Skeletal muscle tissue (tissue), 4 donors: ENCODE results near the gene FKBP7. TPM values are rescaled to one million over a fixed set of nuclear protein-coding genes. Genes with fewer than 3 reads are reported as not detected.
"Not testable (repeated sequence)": the region's sequence is repeated elsewhere in the genome, so short reads cannot be mapped to it uniquely, and the experiment has no call there.

Experiments used
- H3K27ac ChIP-seq: one replicate; pipeline ENCODE4 v1.7.0; 2013; ENCODE audit warnings: mild to moderate bottlenecking, low read depth, low read length, inconsistent platforms
- H3K27me3 ChIP-seq, 3 donors: one replicate each; pipeline ENCODE4 v1.7.0; 2013; ENCODE audit warnings: low read length in 3 of 3; ENCODE audit not compliant: control insufficient read depth in 3 of 3, insufficient read depth in 3 of 3
- H3K36me3 ChIP-seq, 3 donors: one replicate each; pipeline ENCODE4 v1.7.0; 2013; ENCODE audit warnings: low read length in 3 of 3; ENCODE audit not compliant: control insufficient read depth in 3 of 3, insufficient read depth in 3 of 3
- H3K4me1 ChIP-seq, 3 donors: one replicate each; pipeline ENCODE4 v1.7.0; 2013; ENCODE audit warnings: low read length in 3 of 3, mild to moderate bottlenecking in 3 of 3; ENCODE audit not compliant: control insufficient read depth in 3 of 3, insufficient read depth in 3 of 3
- H3K4me3 ChIP-seq, 3 donors: one replicate each; pipeline ENCODE4 v1.7.0; 2013; ENCODE audit warnings: low read length in 3 of 3
- H3K9ac ChIP-seq, 3 donors: one replicate each; pipeline ENCODE4 v1.7.0; 2013; ENCODE audit warnings: low read length in 3 of 3, mild to moderate bottlenecking in 3 of 3, moderate library complexity in 2 of 3, low read depth in 1 of 3
- H3K9me3 ChIP-seq, 3 donors: one replicate each; pipeline ENCODE4 v1.7.0; 2013; ENCODE audit warnings: low read length in 3 of 3; ENCODE audit not compliant: control insufficient read depth in 3 of 3
- total RNA-seq: library from RNA; depleted of rRNA; stranded (reverse); fragments of >200 nt; gene quantifications from one replicate; pipeline ENCODE4 v1.2.3, GENCODE V29; 2014
- donor health status: Osteomylitis.

FKBP7 gene
- total RNA-seq, 1 donor from 2014 or later: 35.0 TPM

- peak overlapping the region; percentile 76 for H3K27ac ChIP-seq
Measured at GRCh38 chr2:178477443-178478129, 814 bp downstream of the FKBP7 start.

DNA sequence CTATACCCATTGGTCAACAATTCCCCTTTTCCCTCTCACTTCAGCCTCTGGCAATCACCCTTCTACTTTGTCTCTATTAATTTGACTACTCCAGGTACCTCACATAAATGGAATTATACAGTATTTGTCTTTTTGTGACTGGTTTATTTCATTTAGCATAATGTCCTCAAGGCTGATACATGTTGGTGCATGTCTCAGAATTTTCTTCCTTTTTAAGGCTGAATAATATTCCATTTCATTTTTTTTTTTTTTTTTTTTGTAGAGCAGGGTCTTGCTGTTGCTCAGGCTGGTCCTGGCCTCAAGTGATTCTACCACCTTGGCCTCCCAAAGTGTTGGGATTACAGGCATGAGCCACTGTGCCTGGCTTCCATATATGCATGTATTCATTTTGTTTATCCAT, 1.9 kb downstream of the FKBP7 start:
- Histone ChIP-seq H3K36me3 (no peaks in the 10 kb centered on the region), H3K9me3 (no peaks in the 10 kb centered on the region), H3K4me1 (peaks cover 9 to 17% (median 14%) of the 10 kb centered on the region in 3 donors), H3K4me3 (no peak overlapping the region), H3K27me3 (no peaks in the 10 kb centered on the region), H3K9ac (no peak overlapping the region), H3K27ac (no peak overlapping the region)

More at GRCh38 chr2:178477443-178478129, 814 bp downstream of the FKBP7 start:
- Histone ChIP-seq H3K9me3 (no peaks in the 10 kb centered on the region), H3K36me3 (no peaks in the 10 kb centered on the region), H3K4me3 (peak overlapping the region; percentile 72 to 98 (median 94)), H3K27me3 (no peaks in the 10 kb centered on the region), H3K4me1 (peaks cover 19 to 27% (median 23%) of the 10 kb centered on the region in 3 donors), H3K9ac (peak overlapping the region in 2 of 3 donors; percentile 73 to 97)

- Histone ChIP-seq H3K4me1 (peaks cover 2 to 10% (median 8%) of the 10 kb centered on the region in 3 donors), H3K36me3 (no peaks in the 10 kb centered on the region), H3K27ac (no peak overlapping the region), H3K9ac (peak overlapping the region in 1 of 3 donors; percentile 12), H3K4me3 (no peak overlapping the region), H3K9me3 (no peaks in the 10 kb centered on the region), H3K27me3 (no peaks in the 10 kb centered on the region)
Measured at GRCh38 chr2:178474560-178474959, 3.8 kb downstream of the FKBP7 start.

DNA sequence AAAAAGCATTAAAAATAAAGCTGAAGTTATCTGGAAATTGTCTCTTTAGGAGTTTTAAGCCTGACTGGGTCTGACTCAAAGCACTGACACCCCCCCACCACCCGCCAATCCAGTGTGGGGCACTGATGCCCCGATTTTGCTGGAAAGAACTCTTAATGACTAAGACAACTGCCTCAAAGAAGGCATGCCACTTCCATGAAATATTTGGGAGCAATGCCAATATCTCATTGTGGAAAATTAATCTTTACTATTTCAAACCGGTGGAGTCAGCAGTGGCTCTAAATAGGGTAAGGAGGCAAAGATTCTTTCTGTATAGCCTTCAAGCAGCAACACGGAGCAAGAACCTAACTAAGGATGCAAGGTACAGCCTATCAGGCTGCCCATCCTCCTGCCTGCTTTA, 4.5 kb downstream of the FKBP7 start:
- Histone ChIP-seq H3K4me3 (no peak overlapping the region), H3K4me1 (peaks cover 0 to 5% (median 3%) of the 10 kb centered on the region in 3 donors), H3K9ac (peak overlapping the region in 1 of 3 donors; percentile 12), H3K36me3 (no peaks in the 10 kb centered on the region), H3K27ac (no peak overlapping the region), H3K9me3 (no peaks in the 10 kb centered on the region), H3K27me3 (no peaks in the 10 kb centered on the region)

DNA sequence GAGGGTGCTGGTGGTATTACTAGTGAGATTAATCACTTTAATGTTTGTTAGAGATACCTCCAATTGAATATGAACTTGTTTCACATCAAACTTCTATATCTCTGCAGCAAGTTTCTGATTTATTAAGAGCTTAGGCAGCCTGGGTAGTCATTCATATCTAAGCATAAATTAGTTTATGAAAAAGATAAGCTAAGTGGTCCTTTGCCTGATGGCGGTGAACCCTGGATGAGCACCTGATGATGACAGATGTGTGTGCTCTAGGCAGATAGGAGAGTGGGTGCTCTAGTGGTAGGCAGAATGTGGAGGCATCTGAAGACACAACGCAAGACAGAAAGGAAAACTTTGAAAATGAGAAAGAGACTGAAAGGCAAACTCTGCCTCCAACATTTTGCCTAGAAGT, 5.0 kb downstream of the FKBP7 start:
- H3K9ac ChIP-seq: no peak overlapping the region
- H3K36me3 ChIP-seq: no peaks in the 10 kb centered on the region
- H3K27ac ChIP-seq: no peak overlapping the region
- H3K4me1 ChIP-seq: peaks cover 0 to 3% (median 2%) of the 10 kb centered on the region in 3 donors
- no peaks in the 10 kb centered on the region for H3K9me3 ChIP-seq
- no peak overlapping the region for H3K4me3 ChIP-seq
- H3K27me3 ChIP-seq: no peaks in the 10 kb centered on the region

DNA sequence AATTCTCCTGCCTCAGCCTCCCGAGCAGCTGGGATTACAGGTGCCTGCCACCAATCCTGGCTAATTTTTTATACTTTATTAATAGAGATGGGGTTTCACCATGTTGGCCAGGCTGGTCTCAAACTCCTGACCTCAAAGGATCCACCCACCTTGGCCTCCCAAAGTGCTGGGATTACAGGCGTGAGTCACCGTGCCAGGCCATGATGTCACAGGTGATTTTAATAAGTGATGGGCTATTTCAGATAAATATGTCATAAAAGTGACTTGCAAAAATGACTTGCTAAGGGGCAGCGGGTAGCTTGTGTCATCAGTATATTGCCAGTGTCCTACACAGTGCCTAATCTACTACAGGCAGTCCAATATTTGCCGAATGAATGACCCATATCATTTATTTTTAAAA, 7.1 kb downstream of the FKBP7 start:
- not testable (repeated sequence) for H3K4me3 ChIP-seq, H3K27ac ChIP-seq, H3K4me1 ChIP-seq, H3K27me3 ChIP-seq, H3K9me3 ChIP-seq, H3K9ac ChIP-seq, H3K36me3 ChIP-seq

DNA sequence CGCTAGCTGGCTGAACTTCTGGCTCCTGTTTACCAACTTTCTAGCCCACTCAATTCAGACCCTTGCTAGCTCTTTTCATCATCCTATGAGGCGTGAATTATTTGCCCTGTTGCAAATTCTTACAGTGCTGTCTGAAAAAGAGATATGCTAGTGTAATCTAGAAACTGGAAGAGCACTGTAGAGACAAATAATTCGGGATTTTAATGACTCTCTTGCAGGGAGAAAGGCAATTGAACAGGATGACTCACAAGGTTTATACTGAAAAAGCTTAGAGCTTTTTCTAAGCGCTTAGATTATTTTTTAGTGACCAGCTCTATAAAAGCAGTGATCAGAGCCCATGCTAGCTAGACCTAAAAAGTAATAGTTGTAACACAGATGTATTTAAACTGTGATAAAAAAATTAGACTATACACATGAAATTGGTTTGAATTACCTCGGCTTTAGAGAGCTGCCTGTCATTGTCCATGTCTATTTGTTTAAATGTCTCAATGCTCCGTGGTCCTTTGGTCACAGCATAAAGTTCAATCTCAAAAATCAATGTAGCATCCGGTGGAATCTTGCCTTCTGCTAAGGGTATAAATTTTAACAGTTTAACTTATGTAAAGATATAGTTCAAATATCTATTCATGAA, 9.1 kb downstream of the FKBP7 start:
- Histone ChIP-seq H3K36me3 (peaks cover 0 to 3% (median 0%) of the 10 kb centered on the region in 3 donors), H3K4me3 (no peak overlapping the region), H3K27ac (no peak overlapping the region), H3K4me1 (no peaks in the 10 kb centered on the region), H3K9me3 (no peaks in the 10 kb centered on the region), H3K27me3 (no peaks in the 10 kb centered on the region), H3K9ac (no peak overlapping the region)

- Histone ChIP-seq H3K36me3 (no peaks in the 10 kb centered on the region), H3K4me3 (no peak overlapping the region), H3K27ac (no peak overlapping the region), H3K4me1 (peaks cover 0 to 4% (median 0%) of the 10 kb centered on the region in 3 donors), H3K9me3 (no peaks in the 10 kb centered on the region), H3K27me3 (no peaks in the 10 kb centered on the region), H3K9ac (no peak overlapping the region)
Measured at GRCh38 chr2:178457390-178457886, 21.0 kb downstream of the FKBP7 start.

DNA sequence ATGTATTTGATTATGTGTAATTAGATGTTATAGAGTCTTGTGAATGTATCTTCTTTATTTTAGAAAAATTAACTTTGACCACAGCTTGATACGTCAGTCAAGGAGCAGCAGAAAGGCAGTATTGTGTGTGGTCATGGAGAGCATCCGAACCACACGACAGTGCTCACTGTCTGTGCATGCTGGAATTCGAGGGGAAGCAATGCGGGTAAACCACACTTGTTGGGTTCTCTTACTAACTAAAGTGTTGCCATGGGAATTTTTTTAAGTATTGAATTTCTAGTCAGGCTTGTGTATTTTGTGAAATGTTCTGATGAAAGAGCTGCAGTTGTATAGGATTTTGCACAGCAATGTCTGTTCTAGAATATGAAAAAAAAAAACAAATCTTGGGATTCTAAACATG, 22.5 kb downstream of the FKBP7 start:
- H3K27me3 ChIP-seq: no peaks in the 10 kb centered on the region
- H3K27ac ChIP-seq: no peak overlapping the region
- no peaks in the 10 kb centered on the region for H3K36me3 ChIP-seq
- no peaks in the 10 kb centered on the region for H3K9me3 ChIP-seq
- H3K9ac ChIP-seq: no peak overlapping the region
- no peak overlapping the region for H3K4me3 ChIP-seq
- peaks cover 0 to 11% (median 0%) of the 10 kb centered on the region in 3 donors for H3K4me1 ChIP-seq

DNA sequence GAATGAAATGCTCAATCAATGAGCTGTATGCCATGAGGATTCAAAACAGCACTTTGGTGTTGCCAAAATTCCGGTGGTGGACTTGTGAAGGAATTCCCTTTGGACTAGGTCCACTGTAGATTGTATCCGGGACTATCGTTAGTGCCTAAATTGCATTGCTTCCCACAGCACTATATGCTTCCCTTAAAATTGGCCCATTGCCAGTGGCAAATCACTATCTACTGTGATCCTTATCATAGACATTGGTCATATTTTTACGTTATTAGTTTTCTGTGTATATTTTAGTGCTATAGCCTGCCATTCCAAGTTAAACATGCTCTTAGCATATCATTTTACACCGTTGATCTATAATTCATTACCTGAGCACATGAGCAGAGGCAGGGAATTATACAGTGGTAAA, 25.5 kb downstream of the FKBP7 start:
- Histone ChIP-seq H3K4me3 (no peak overlapping the region), H3K27me3 (no peaks in the 10 kb centered on the region), H3K4me1 (peaks cover 13 to 36% (median 21%) of the 10 kb centered on the region in 3 donors), H3K9ac (no peak overlapping the region), H3K27ac (no peak overlapping the region), H3K36me3 (peaks cover 0 to 11% (median 10%) of the 10 kb centered on the region in 3 donors), H3K9me3 (no peaks in the 10 kb centered on the region)
